Measurements from ENCODE around the gene GIPC2.
"Not testable (repeated sequence)": the region's sequence is repeated elsewhere in the genome, so short reads cannot be mapped to it uniquely, and the experiment has no call there.

GIPC2 gene

GRCh38 chr1:78096017-78096416 lies 50.3 kb downstream of the GIPC2 start:
- DNase-seq (ENCODE audit: low read depth): no peak

GRCh38 chr1:78096976-78097375 lies 51.2 kb downstream of the GIPC2 start:
- DNase-seq (ENCODE audit: low read depth): no peak

GRCh38 chr1:78101051-78101450 lies 55.3 kb downstream of the GIPC2 start:
- no peak for DNase-seq (ENCODE audit: low read depth)

GRCh38 chr1:78101514-78101913 lies 55.7 kb downstream of the GIPC2 start:
- DNase-seq (ENCODE audit: low read depth): no peak

GRCh38 chr1:78102082-78102481 lies 56.3 kb downstream of the GIPC2 start:
- no peak for DNase-seq (ENCODE audit: low read depth)

- no peak for DNase-seq (ENCODE audit: low read depth)
These were observed 57.1 kb downstream of the GIPC2 start for GRCh38 chr1:78102916-78103315.

GRCh38 chr1:78104322-78104721 lies 58.6 kb downstream of the GIPC2 start:
- DNase-seq (ENCODE audit: low read depth): no peak

GRCh38 chr1:78109659-78110058 lies 63.9 kb downstream of the GIPC2 start:
- DNase-seq (ENCODE audit: low read depth): not testable (repeated sequence)

- no peak for DNase-seq (ENCODE audit: low read depth)
These were observed 67.6 kb downstream of the GIPC2 start for GRCh38 chr1:78113156-78113916.

GRCh38 chr1:78114034-78114956 lies 68.5 kb downstream of the GIPC2 start:
- peak; percentile 23 for DNase-seq (ENCODE audit: low read depth)

- not testable (repeated sequence) for DNase-seq (ENCODE audit: low read depth)
These were observed 74.7 kb downstream of the GIPC2 start for GRCh38 chr1:78120485-78120884.

GRCh38 chr1:78121710-78122109 lies 75.9 kb downstream of the GIPC2 start:
- DNase-seq (ENCODE audit: low read depth): no peak

- peak; percentile 9 for DNase-seq (ENCODE audit: low read depth)
These were observed 76.6 kb downstream of the GIPC2 start for GRCh38 chr1:78122389-78122788.

- DNase-seq (ENCODE audit: low read depth): no peak
These were observed 80.7 kb downstream of the GIPC2 start for GRCh38 chr1:78126506-78126905.

GRCh38 chr1:78132174-78132947 lies 86.6 kb downstream of the GIPC2 start:
- DNase-seq (ENCODE audit: low read depth): no peak

GRCh38 chr1:78132948-78133322 lies 87.2 kb downstream of the GIPC2 start:
- no peak for DNase-seq (ENCODE audit: low read depth)

- DNase-seq (ENCODE audit: low read depth): no peak
These were observed 90.9 kb downstream of the GIPC2 start for GRCh38 chr1:78136680-78137079.

GRCh38 chr1:78141531-78142231 lies 95.9 kb downstream of the GIPC2 start:
- DNase-seq (ENCODE audit: low read depth): no peak

- DNase-seq (ENCODE audit: low read depth): no peak
These were observed 97.0 kb downstream of the GIPC2 start for GRCh38 chr1:78142736-78143135.

- DNase-seq (ENCODE audit: low read depth): no peak
These were observed 97.4 kb downstream of the GIPC2 start for GRCh38 chr1:78143152-78143551.

- no peak for DNase-seq (ENCODE audit: low read depth)
These were observed 97.9 kb downstream of the GIPC2 start for GRCh38 chr1:78143673-78144072.

GRCh38 chr1:78145105-78145580 lies 99.4 kb downstream of the GIPC2 start:
- DNase-seq (ENCODE audit: low read depth): peak; percentile 14
